GM19372 (cell line): ENCODE results near the gene SULT1B1.

Experiments used
- ATAC-seq: cut with Tn5 transposase; IDR thresholded peaks from one replicate; pipeline ENCODE4 v1.9.1; 2021; ENCODE audit warnings: mild to moderate bottlenecking, low read depth, moderate library complexity; ENCODE audit not compliant: unreplicated experiment

SULT1B1 gene

DNA sequence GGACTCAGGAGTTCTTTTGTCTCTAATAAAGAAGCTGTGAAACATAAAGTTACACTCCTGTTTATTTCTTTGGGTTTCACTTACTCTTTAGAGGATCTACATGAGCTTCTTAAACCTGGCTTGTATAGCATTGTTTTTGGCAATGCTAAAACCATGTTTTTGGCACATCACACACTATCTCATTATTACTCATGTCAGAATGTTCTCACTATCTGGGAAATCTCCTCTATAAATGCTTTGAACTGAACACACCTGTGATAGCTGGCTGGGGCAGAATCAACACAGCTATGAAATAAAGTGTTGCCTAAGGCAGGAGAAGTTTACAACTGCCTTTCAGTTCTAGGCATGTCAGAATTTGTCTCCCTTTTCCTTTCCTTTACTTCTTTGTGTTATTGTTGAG is 52.6 kb downstream of the SULT1B1 start:
- ATAC-seq = no peak

DNA sequence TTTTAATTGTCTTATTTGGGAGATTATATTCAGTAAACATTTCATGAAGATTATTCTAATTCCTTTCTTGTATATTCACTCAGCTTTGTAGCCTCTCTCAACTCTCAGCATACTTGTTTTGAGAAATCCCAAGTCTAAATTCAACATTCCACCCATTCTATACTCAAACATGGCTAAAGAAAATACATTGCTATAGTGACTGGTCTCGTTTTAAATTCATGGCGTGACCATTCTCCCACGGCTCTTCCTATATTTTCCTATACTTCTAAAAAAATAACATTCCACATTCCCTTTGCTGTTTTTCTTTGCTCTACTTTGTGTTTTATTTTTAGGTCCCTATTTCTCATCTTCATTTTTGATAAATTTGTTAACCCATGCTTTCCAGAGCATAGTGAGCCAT is 58.2 kb downstream of the SULT1B1 start:
- no peak for ATAC-seq

DNA sequence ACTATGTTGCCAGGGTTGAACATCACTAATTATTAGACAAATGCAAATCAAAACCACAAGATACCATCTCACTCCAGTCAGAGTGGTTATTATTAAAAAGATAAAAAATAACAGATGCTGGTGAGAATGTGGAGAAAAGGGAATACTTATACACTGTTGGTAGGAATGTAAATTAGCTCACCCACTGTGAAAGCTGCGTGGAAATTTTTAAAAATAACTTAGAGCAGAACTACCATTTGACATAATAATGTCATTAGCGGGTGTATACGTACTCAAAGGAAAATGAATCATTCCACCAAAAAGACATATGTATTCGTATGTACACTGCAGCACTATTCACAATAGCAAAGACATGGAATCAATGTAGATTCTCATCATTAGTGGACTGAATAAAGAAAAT is 58.7 kb downstream of the SULT1B1 start:
- ATAC-seq = no peak

DNA sequence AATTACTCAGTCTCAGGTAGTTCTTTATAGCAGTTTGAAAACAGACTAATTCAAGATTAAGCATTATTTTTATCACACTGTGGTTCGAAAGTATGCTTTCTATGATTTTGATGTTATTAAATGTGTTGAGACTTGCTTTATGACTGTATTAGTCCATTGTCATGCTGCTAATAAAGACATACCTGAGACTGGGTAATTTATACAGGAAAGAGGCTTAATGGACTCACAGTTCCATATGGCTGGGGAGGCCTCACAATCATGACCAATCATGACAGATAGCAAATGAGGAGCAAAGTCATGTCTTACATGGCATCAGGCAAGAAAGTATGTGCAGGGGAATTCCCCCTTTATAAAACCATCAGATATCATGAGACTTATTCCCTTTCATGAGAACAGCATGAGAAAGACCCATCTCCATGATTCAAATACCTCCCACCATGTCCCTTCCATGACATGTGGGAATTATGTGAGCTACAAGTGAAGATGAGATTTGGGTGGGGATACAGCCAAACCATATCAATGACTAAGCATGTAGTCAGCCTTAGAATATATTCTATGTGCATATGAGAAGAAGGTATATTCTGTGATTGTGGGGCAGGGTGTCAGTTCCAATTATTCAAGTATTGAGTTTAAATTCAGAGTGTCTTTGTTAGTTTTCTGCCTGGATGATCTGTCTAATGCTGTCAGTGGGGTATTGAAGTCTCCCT is 62.7 kb downstream of the SULT1B1 start:
- ATAC-seq = no peak

DNA sequence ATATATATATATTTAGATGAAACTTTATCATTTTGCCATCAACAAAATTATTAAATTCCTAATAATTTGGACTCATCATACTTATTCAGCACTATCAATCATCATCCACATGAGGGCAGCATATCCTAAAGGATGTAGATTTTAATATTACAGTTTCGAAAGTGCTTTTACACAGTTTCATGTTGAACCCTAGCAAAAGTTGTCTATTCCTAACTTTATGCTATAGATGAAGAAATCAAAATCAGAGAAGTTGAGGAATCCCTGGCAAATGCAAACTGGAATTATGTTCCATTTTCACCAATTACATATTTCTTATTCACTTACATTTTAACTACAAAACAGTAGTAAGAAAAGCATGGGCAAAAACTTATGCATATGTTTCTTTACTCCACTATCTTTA is 70.8 kb downstream of the SULT1B1 start:
- ATAC-seq = peak; percentile 54

DNA sequence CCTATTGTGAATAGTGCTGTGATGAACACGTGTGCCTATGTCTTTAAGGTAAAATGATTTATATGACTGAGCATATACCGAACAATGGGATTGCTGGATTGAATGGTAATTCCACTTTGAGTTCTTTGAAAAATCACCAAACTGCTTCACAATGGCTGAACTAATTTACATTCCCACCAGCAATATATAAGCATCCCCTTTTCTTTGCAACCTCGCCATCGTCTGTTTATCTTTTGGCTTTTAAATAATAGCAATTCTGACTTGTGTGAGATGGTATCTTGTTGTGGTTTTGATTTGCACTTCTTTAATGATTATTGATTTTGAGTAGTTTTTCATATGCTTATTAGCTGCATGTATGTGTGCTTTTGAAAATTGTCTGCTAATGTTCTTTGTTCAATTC is 75.6 kb downstream of the SULT1B1 start:
- ATAC-seq = no peak
